Measurements from ENCODE around the gene ALDH1B1. TPM values are rescaled to one million over a fixed set of nuclear protein-coding genes. Genes with fewer than 3 reads are reported as not detected.

The ALDH1B1 gene
- total and polyA plus RNA-seq, 9 of the 15 experiments (the other 6 are each of a cell fraction or from before 2014, with no cell fraction given): 8.6 to 46.5 (median 30.8) TPM

- TF ChIP-seq ZNF354B (CRISPR knock-in tag; IDR thresholded peaks at IDR 0.05) (no peak), SMAD4 (CRISPR knock-in tag; conservative IDR thresholded peaks at IDR 0.05) (no peak), ILF3 (IDR thresholded peaks at IDR 0.05; ENCODE audit: borderline replicate concordance) (no peak), SP2 (IDR thresholded peaks at IDR 0.05; ENCODE audit: extremely low read depth, low read depth, low read length, poor library complexity, severe bottlenecking) (peak; percentile 28), MECOM (CRISPR knock-in tag; IDR thresholded peaks at IDR 0.05) (no peak), ZNF512 (tag; IDR thresholded peaks at IDR 0.05) (no peak), CHD1 (IDR thresholded peaks at IDR 0.05; ENCODE audit: low read length) (no peak), PTRF (tag; IDR thresholded peaks at IDR 0.05) (no peak), SNAPC5 (CRISPR knock-in tag; IDR thresholded peaks at IDR 0.05) (no peak), THRB (CRISPR knock-in tag; conservative IDR thresholded peaks at IDR 0.05) (0 out of 2 replicates have a peak, but pooled peaks have one; percentile 19), ATF1 (CRISPR knock-in tag; IDR thresholded peaks at IDR 0.05) (no peak), ATF1 (tag; IDR thresholded peaks at IDR 0.05) (peak; percentile 87), EP300 (IDR thresholded peaks at IDR 0.05; ENCODE audit: low read length) (0 out of 2 replicates have a peak, but pooled peaks have one; percentile 5), ZNF644 (tag; IDR thresholded peaks at IDR 0.05; ENCODE audit: low read depth) (no peak), ZFX (CRISPR knock-in tag; IDR thresholded peaks at IDR 0.05) (peak; percentile 72), SMARCA5 (IDR thresholded peaks at IDR 0.05) (peak; percentile 86), ZKSCAN3 (CRISPR knock-in tag; IDR thresholded peaks at IDR 0.05) (no peak), ZNF217 (CRISPR knock-in tag; IDR thresholded peaks at IDR 0.05) (no peak), SIN3B (IDR thresholded peaks at IDR 0.05; ENCODE audit: low read depth) (0 out of 2 replicates have a peak, but pooled peaks have one; percentile 37), ID3 (CRISPR knock-in tag; IDR thresholded peaks at IDR 0.05) (no peak), ID3 (tag; IDR thresholded peaks at IDR 0.05) (no peak), ZBTB33 (CRISPR knock-in tag; IDR thresholded peaks at IDR 0.05) (0 out of 2 replicates have a peak, but pooled peaks have one; percentile 5), ZNF408 (CRISPR knock-in tag; IDR thresholded peaks at IDR 0.05; ENCODE audit: low read depth) (no peak), HSF4 (CRISPR knock-in tag; IDR thresholded peaks at IDR 0.05; ENCODE audit: borderline replicate concordance) (no peak)
Observed at GRCh38 chr9:38392235-38393127, at the start of gene ALDH1B1 (continued).
